EL (cell line): ENCODE measurements around the gene IL13RA1.
"Not testable (repeated sequence)": the region's sequence is repeated elsewhere in the genome, so short reads cannot be mapped to it uniquely, and the experiment has no call there.

Source experiments
- DNase-seq: peaks from one replicate; pipeline ENCODE4 v3.0.0-alpha.2; 2016

The IL13RA1 gene

DNA sequence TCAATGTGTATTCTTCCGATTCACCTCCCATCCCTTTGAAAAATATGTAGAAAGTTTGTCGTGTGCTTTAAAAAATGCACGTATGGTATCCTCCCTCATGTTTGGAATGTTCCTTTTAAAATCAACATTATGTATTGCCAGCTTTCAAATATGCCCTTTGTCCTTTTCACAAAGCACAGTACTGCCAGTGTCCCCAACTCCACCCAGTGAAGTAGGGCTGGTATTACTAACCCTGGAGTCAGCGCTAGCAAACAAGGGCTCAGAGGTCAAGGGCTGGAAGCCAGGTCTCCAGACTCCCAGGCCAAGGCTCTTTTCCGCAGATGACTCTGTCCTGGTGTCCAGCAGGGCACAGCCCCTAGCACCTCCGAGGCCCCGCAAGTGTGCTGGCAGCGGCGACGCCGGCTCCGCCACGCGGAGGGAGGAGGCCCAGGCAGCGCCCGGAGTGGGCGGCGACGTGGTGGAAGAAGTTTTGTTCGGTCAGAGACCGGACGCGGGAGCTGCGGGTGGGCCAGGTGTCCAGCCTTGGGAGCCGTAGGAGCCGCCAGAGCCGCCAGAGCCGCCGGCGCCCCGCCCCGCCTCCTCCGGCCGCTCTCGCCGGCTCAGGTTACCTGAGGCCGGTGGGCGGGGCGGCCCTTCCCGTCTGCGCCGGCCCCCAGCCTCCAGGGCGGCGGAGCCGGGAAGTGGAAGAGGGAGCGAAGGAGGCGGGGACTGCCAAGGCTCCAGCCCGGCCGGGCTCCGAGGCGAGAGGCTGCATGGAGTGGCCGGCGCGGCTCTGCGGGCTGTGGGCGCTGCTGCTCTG lies at the start of gene IL13RA1:
Gene IL13RA1 (plus strand): TSS at position 720 of the 799 bp plus-strand sequence. CDS start 33 bp downstream, at position 753.
- DNase-seq: peak; percentile 84

DNA sequence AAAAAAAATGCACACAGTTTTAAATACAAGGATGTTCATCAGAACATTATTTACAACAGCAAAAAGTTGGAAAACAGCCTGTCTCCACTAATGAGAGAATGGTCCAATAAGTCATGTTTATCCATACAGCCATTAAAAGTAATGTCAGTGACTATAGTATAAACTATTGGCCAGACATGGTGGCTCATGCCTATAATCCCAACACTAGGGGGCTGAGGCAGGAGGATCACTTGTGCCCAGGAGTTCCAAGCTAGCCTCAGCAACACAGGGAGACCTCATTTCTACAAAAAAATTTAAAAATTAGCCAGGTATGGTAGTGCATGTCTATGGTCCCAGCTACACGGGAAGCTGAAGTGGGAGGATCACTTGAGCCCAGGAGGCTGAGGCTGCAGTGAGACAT lies 48.1 kb upstream of the IL13RA1 start:
- DNase-seq: no peak

DNA sequence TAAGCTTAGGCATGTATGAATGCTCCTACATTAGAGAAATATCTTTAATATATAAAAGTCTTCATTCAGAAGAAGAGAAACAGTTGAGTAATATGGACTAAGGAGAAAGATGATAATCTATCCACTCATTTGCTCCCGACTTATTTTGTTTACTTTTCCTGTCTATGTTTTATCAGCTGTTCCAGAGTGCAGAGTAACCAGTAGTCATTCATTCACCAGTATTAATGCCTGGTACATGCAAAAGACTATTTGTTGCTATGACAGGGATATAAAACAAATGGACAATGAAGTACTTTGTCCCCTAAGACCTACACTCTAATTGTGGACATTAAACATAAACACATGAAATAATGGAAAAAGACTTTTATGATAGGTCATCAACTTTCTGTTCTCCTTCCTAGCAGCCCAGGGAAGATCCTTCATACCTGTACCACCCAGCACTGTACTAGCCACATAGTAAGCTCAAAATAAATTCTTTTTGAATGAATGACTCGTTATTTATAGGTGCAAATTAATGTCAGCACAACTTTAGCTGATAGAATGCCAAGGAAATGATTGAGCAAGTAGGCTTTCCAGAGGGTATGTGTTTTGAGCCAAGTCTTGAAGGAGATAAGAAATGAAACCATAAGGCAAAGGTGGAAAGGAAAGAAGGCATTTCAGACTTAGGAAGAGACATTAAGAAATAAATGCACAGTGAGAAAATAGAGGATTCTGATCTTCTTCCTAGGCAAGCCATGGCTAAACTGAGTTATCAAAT lies 45.0 kb upstream of the IL13RA1 start:
- DNase-seq: no peak

DNA sequence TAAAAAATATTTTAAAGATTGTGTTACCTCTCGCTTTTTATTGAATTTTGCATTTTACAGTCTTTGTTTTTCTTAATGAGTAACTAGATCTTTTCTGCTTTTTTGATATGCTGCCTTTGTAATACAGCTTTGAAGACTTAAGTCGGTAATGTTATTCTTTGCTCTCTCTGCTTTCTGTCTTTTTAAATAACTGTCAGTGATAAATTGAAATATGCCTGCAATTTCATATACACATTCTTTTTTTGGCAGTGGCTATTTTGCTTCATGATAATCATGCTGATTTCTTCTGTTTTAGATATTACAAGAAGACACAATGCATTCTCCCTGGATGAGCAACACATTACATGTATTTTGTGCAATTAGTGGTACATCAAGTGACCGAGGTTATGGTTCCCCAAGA lies 42.0 kb upstream of the IL13RA1 start:
- no peak for DNase-seq

DNA sequence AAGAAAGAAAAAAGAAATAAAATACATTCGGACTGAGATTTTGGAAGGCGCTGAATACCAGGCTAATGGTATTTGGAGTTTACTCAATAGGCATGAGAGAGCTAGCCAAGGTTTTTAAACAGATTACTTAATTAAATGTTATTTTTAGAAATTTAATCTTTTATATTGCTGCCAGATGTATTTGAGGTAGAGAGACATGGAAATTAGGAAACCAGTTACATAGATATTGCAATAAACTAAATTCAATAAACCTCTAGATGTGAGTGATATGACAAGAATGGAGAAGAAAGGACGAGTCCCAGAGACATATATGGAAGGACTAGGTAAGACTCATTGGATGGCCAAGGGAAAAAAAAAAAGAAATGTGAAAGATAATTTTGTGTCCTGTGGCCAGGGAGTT lies 38.5 kb upstream of the IL13RA1 start:
- no peak for DNase-seq

DNA sequence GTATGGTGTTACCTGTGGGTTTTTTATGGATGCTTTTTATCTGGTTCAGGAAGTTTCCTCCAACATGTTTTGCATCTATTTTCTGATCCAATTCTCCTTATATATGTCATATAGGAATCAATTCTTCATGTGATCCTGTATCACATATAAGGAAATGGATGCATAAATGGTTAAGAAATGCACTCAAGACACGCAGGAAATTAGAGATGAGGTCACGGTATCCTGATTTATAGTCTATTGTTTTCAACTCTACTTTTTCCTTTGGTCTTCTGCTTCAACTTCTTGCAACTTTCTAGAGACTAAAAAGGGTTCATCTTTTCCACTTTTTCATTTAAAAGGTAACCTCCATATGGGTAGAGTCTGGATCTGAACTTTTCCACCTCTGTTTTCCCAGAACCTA lies 33.6 kb upstream of the IL13RA1 start:
- no peak for DNase-seq

DNA sequence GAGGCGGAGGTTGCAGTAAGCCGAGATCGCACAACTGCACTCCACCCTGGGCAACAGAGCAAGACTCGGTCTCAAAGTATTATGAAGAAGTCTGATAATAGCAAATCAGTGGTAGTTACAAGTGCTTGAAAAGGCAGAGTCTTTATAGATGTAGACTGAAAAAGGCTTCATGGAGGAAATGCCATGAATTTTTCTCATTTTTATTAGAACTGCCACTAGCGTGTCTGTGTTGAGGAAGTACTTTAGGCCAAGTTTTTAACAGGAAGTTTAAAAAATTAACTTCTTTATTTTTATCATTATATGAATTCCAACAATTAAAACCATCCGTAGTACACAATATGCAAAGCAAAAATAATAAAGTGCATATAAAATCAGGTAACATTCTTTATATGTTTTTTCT lies 32.8 kb upstream of the IL13RA1 start:
- DNase-seq: peak; percentile 24

DNA sequence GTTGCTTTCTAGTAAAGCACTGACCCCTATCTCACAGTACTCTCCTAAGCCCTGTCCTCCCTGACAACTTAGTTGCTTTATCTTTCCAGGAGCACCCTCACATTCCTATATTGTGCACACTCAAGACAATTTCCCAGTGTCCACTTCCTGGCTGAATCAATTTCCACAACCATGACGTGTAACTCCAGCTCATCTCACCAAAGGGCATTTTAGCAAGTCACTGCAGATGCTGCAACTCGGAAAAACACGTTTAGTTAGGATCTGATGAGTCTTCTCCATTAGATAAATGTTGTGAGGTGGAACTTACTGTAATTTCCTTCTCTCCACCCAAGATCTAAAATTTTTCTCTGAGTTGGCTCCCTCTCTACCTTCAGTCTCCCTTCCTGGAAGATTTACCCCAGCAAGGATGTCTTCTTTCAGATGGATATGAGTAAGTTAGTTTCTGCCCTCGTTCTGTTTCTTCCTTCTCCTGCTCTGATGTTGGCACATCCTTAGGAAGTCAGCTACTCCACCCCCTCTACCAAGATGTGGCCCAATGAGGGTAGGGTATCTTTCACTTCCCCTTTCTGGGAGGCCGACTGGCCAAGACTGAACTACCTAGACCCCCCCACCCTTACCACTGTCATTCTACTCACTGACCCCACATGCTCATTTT lies 28.8 kb upstream of the IL13RA1 start:
- DNase-seq: peak; percentile 32

DNA sequence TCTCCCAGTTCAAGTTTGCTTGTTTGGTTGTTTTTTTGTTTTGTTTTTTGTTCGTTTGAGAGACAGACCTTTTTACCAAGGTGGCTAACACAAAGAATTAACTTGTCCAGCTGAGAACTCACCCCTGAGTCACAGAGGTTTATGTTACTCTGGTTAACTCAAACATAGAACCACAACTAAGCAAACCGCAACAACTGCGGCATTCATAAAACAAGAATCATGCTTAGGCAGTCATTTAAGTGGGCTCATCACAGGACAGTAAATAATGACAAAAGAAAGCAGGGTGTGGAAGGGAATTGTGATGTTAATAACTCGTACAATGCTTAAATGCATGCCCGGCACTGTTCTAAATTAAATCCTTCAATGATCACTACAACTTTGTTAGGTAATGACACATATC lies 24.7 kb upstream of the IL13RA1 start:
- DNase-seq: no peak

DNA sequence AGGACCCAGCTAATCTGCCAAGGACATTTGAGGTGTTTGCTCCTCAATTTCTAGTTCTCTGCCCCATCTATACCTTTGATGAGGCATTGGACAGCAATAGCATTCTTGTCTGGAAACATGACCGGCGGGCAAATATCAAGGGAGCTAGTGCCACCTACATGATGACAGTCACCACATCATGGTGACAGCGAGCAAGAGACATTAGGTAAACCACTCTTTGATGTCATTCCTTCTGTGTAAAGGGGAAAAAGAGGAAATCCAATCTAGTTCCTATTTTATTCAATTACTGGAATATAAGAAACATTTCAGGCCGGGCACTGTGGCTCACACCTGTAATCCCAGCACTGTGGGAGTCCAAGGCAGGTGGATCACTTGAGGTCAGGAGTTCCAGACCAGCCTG lies 20.7 kb upstream of the IL13RA1 start:
- DNase-seq: no peak

DNA sequence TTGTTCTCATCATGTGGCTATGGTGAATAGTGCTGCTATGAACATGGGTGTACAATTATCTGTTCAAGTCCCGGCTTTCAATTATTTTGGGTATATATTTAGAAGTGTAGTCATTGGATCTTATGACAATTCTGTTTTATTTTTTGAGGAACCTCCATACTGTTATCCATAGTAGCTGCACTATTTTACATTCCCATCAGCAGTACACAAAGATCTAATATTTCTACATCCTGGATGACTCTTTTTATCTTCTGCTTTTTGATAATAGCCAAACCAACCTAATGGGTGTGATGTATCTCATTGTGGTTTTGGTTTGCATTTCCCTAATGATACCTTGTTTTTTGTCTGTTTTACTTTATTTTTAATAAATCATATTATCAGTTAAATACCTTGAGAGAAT lies 12.9 kb upstream of the IL13RA1 start:
- no peak for DNase-seq

DNA sequence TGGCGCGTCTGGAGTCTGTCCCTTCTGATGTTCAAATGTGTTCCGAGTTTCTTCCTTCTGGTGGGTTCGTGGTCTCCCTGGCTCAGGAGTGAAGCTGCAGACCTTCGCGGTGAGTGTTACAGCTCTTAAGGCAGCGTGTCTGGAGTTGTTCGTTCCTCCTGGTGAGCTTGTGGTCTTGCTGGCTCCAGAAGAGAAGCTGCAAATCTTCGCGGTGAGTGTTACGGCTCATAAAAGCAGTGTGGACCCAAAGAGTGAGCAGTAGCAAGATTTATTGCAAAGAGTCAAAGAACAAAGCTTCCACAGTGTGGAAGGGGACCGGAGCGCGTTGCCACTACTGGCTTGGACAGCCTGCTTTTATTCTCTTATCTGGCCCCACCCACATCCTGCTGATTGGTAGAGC lies 11.5 kb upstream of the IL13RA1 start:
- DNase-seq: not testable (repeated sequence)

DNA sequence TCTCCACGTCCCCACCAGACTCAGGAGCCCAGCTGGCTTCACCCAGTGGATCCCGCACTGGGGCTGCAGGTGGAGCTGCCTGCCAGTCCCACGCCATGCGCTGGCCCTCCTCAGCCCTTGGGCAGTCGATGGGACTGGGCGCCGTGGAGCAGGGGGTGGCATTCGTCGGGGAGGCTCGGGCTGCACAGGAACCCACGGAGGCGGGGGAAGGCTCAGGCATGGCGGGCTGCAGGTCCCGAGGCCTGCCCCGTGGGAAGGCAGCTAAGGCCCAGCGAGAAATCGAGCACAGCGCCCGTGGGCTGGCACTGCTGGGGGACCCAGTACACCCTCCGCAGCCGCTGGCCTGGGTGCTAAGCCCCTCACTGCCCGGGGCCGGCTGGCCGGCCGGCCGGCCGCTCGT lies 10.6 kb upstream of the IL13RA1 start:
- DNase-seq: not testable (repeated sequence)

DNA sequence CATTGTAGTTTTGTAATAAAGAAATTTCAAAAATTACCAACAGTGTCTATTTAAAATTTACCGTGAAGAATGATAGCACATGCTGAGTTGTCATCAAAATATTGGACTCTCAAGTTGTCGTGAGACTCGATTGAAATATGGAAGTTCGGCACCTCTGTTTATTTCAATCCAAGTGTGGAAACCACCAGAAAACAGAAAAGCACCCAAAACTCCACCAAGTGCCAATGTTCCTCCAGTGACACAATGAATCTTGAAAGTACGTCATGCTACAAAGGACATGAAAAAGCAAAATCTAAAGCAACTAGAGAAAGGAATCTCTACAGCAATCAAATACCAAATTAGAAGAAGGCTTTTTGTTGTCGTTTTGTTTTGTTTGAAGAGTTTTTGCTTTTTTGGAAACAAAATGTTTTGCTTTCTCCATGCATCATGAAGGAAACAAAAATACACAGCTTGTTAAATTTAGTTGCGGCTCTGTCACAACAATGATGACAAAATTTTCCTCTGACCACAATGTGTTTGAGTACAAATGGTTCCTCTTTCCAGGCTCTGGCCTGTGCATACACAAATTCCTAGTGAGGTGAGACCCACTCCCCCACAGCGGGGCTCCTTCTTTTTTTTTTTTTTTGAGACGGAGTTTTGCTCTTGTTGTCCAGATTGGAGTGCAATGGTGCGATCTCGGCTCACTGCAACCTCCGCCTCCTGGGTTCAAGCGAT lies 9.6 kb upstream of the IL13RA1 start:
- no peak for DNase-seq

DNA sequence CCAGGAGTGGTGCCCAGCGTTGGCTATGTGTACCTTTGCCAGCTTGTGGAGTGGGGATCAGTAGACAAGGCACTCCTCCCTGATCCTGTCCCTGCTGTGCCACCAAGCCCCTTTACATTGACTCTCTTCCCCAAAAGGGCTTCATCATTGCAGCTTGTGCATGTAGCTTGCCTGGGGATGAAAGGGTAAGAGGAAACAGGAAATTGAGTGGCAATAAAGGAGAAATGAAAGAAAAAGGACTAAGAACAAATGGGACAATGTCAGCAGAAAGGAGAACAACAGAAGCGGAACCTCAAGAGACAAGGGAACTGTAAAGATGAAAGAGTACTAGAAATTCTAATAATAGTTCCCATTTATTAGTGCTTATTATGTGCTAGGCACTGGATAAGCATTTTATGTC lies 8.7 kb upstream of the IL13RA1 start:
- DNase-seq: no peak

DNA sequence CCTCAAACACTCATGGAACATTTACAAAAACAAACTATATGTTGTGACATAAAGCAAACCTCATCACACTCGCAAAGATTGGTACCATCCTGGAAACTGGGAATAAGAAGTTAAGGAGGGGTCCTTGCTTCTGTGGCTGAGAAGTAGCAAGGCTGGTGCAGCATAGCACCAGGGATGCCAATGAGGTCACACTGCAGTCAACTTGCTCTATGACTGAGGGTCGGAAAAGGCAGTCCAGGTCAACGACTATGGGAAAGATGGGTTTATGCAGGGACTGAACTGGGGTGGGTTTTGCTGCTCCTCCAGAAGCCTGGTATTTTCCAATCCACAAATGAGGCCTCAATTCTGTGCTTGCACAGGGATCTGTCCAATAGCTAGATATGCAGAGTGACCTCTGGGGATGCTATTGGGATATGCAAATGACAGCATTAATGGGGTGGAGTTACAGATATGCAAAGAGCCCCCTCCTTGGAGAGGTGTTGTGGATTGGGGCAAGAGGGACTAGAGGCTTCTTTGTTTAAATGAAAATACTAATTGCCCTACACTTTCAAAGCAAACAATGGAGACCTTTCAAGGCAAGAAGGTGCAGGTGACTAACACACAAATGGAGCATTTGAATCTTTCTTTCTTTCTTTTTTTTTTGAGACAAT lies 7.2 kb upstream of the IL13RA1 start:
- DNase-seq: no peak

DNA sequence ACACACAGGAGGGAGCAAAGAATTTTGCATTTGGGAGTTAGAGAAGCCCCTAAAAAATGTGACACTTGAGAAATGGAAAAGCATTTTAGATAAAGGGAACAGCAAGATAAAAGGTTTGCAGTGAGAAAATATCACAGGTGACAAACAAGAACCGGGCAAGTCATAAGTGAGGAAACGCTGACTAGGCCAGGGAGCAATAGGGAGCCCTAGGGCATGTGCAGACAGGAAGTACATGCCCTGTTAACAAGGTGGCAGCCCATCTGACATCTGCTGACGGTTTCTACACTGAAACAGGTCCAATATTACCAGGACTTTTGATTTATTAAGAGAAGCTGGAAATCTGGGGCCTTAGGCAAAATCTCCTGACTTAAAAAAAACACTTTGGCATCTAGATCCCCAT lies 4.0 kb upstream of the IL13RA1 start:
- no peak for DNase-seq

DNA sequence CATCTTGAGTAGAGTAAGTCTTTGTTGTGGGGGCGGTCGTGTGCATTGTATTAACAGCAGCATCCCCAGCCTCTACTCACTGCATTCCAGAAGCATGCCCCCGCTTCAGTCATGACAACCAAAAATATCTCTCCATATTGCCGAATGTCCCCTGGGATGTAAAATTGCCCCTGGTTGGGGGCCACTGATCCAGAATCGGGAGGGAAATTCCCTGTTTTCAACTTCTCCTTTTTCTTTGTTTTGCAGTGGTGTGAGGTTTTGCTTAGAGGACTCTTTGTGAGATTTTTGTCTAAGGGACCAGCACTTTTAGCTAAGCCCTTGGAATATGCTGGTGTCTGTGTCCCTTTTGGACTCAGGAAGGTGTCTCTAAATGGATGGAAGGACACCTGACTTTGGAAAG lies 3.0 kb upstream of the IL13RA1 start:
- DNase-seq: no peak

DNA sequence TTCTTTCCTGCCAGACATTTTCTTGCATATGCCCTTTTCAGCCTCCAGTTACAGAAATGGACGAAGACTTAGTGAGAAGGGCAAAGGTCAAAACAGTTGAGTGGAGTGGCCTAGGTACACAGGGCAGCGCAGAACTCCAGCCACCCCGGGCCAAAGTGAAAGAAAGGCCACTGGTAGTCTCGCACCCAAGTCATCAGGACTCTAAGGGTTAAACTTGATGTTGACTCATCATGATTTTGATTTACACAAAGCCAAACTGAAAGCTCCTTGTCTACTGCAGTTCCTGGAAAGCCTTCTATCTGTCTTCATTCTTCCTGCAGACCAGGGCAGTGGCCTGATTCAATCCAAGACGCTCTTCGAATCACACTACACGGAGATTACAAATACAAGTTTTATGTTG lies 2.6 kb upstream of the IL13RA1 start:
- DNase-seq: no peak

DNA sequence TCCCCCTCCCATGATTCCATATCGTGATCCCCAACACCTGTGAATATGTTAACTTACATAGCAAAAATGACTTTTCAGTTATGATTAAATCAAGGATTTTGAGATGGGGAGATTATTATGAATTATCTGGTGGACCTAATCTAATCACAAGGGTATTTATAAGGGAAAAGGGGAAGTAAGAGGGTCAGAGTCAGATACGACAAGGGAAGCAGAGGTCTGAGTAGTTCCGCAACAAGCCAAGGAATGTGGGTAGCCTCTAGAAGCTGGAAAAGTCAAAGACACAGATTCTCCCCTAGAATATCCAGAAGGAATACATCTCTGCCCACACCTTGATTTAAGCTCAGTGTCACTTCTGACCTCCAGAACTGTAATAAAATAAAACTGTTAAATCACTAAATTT lies 1.0 kb upstream of the IL13RA1 start:
- no peak for DNase-seq

DNA sequence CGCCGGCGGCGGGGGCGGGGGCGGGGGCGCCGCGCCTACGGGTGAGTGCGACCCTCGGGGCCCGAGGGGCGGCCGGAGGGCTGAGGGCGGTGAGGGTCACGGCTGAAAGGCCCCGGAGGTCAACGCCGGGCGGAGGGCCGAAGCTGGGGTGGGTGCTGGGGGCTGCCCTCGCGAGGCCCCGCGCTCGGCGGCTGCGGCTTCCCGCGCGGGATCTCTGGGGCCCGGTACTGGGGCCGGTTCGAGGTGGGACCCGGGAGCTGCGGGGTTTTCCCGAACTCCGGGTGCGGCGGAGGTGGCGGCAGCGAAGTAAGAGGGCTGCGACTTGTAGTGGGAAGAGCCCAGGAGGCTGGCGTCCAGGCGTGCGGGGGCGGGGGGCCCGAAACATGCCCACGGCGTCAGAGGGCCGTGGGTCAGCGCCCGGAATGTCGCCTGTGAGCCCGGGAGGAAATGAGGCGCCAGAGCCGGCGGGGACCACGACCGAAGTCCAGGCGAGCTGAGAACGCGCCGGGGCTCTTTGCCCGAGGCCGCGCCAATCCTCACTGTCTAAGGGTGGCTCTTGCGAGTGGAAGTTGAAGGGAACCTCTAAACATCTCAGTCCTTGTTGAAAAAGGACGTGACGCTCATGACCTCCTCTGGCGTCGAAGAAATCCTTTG lies 407 bp downstream of the IL13RA1 start:
- peak; percentile 33 for DNase-seq

DNA sequence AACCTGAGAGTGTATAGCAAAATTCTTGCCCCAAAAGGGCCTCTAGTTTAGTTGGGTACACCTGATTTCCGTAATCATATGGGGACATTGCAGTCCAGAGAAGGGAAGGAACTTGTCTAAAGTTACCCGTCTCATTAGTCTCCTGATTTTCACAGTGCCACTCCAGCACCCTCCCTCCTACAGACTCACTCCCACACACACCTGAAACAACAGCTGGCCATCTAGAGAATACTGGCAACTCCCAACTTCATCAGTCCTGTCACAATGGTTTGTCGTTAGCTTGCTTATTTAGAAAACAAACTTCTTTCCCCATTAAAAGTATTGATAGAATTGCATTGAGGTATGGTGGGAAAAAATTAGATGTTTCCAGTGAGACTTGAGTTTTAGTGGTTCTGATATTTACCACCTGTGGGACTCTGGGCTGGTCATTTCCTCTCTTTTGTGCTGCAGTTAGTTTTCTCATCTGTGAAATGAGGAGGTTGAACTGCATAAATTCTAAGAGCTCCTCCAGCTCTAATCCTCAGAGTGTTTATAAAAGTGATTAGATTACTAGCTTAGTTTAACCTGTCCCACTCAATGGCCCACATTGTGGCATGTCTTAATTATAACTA lies 1.7 kb downstream of the IL13RA1 start:
- DNase-seq: no peak
